Keratinocyte (primary cell): ENCODE measurements around the gene CHCHD6. TPM values are rescaled to one million over a fixed set of nuclear protein-coding genes. Genes with fewer than 3 reads are reported as not detected.

Source experiments
- DNase-seq: peaks from one replicate; pipeline ENCODE4 v3.0.0-alpha.2; 2011; ENCODE audit warnings: low read depth, missing footprints, low spot score
- FAIRE-seq: peaks from 2 replicates; lab custom pipeline; 2011; peaks lifted over from hg19 to GRCh38; lab: Jason Lieb, UNC
- H2AFZ ChIP-seq: 2 replicates; pipeline ENCODE4 v1.6.0; 2012; ENCODE audit warnings: low read length, control low read depth, inconsistent platforms; ENCODE audit not compliant: control insufficient read depth
- H3K27ac ChIP-seq: 2 replicates; pipeline ENCODE4 v1.5.1; 2011; ENCODE audit warnings: low read length; ENCODE audit not compliant: control insufficient read depth, insufficient read depth
- H3K27me3 ChIP-seq: 3 replicates; pipeline ENCODE4 v1.6.0; 2011; ENCODE audit warnings: low read length; ENCODE audit not compliant: control insufficient read depth, insufficient read depth; ENCODE audit errors: extremely low read depth
- H3K36me3 ChIP-seq, 2 experiments: 2 replicates in 1 of 2; 3 replicates in 1 of 2; pipeline ENCODE4 v1.5.1; 2011; ENCODE audit warnings: low read length in 2 of 2, mild to moderate bottlenecking in 1 of 2; ENCODE audit not compliant: control insufficient read depth in 2 of 2, insufficient read depth in 2 of 2; ENCODE audit errors: extremely low read depth in 1 of 2
- H3K4me1 ChIP-seq: 3 replicates; pipeline ENCODE4 v1.5.1; 2011; ENCODE audit warnings: low read length; ENCODE audit not compliant: control insufficient read depth, insufficient read depth; ENCODE audit errors: extremely low read depth
- H3K4me2 ChIP-seq: 3 replicates; pipeline ENCODE4 v1.6.0; 2011; ENCODE audit warnings: low read depth, low read length; ENCODE audit not compliant: control insufficient read depth, insufficient read depth; ENCODE audit errors: extremely low read depth
- H3K4me3 ChIP-seq, 3 experiments: fragments of 200-600 bp in 1 of 3; sonication (generic) in 1 of 3; 2 replicates in 2 of 3; 3 replicates in 1 of 3; pipeline ENCODE4 v1.5.1; 2011 to 2016; ENCODE audit warnings: low read length in 3 of 3, mild to moderate bottlenecking in 3 of 3, control low read depth in 2 of 3, inconsistent platforms in 1 of 3, low read depth in 1 of 3, mixed read lengths in 1 of 3, mixed run types in 1 of 3, moderate library complexity in 1 of 3; ENCODE audit not compliant: control insufficient read depth in 2 of 3, insufficient read depth in 2 of 3; ENCODE audit errors: extremely low read depth in 1 of 3
- H3K79me2 ChIP-seq: 2 replicates; pipeline ENCODE4 v1.6.0; 2012; ENCODE audit warnings: low read length; ENCODE audit not compliant: control insufficient read depth, insufficient read depth
- H3K9ac ChIP-seq: 3 replicates; pipeline ENCODE4 v1.6.0; 2011; ENCODE audit warnings: low read length; ENCODE audit not compliant: control insufficient read depth, insufficient read depth; ENCODE audit errors: extremely low read depth
- H3K9me1 ChIP-seq: 3 replicates; pipeline ENCODE4 v1.6.0; 2011; ENCODE audit warnings: low read length; ENCODE audit not compliant: control insufficient read depth, insufficient read depth; ENCODE audit errors: extremely low read depth
- H3K9me3 ChIP-seq: 2 replicates; pipeline ENCODE4 v1.5.1; 2012; ENCODE audit warnings: low read depth, low read length; ENCODE audit not compliant: control insufficient read depth
- H4K20me1 ChIP-seq: 3 replicates; pipeline ENCODE4 v1.6.0; 2011; ENCODE audit warnings: low read length; ENCODE audit not compliant: control insufficient read depth, insufficient read depth; ENCODE audit errors: extremely low read depth
- CTCF ChIP-seq, 3 experiments: IDR thresholded peaks in 1 of 3; conservative IDR thresholded peaks in 1 of 3; optimal IDR thresholded peaks in 1 of 3; 2 replicates in 2 of 3; 3 replicates in 1 of 3; pipeline versions ENCODE3 to v1.5.1; 2011; ENCODE audit warnings: low read length in 3 of 3, mild to moderate bottlenecking in 3 of 3, moderate library complexity in 2 of 3, control low read depth in 1 of 3, inconsistent platforms in 1 of 3; ENCODE audit not compliant: insufficient read depth in 2 of 3; ENCODE audit errors: extremely low read depth in 1 of 3
- EZH2 ChIP-seq: IDR thresholded peaks from one replicate; pipeline ENCODE4 v1.6.1; 2012; ENCODE audit warnings: inconsistent platforms, mild to moderate bottlenecking, low read length, moderate library complexity
- dilution Hi-C: fragments of 300-500 bp; cut with MboI; formaldehyde crosslinking; loops from one replicate; pipeline ENCODE4 v1.7.0; 2020; ENCODE audit warnings: low sequenced_read_pairs; ENCODE audit not compliant: extremely low pct_ligation_motif_present
- polyA plus RNA-seq, 5 experiments: library from polyadenylated mRNA; depleted of rRNA in 3 of 5; stranded (reverse) in 3 of 5; stranded (forward) in 1 of 5; unstranded in 1 of 5; fragments of >200 nt; gene quantifications; 1 replicate in 1 of 5; 2 replicates in 3 of 5; 3 replicates in 1 of 5; pipeline versions ENCODE4 v1.2.1 to v1.2.3, GENCODE V29; 2011 to 2012; ENCODE audit warnings: missing spikeins in 2 of 5, low read depth in 1 of 5, low replicate concordance in 1 of 5

The CHCHD6 gene
- polyA plus RNA-seq, 1 donor (not counting 4 experiments of a cell fraction or from before 2014, with no cell fraction given): 21.7 TPM

- Histone ChIP-seq H3K4me1 (peaks cover 9% of the 10 kb centered on the region), H3K79me2 (peaks cover 49% of the 10 kb centered on the region), H3K9ac (no peak overlapping the region), H3K27me3 (no peaks in the 10 kb centered on the region), H3K36me3 (peaks cover 0 to 3% of the 10 kb centered on the region in 2 experiments), H3K4me3 (no peak overlapping the region), H2AFZ (no peak overlapping the region), H3K9me1 (no peaks in the 10 kb centered on the region), H3K9me3 (no peaks in the 10 kb centered on the region), H3K27ac (no peak overlapping the region), H3K4me2 (no peak overlapping the region), H4K20me1 (no peaks in the 10 kb centered on the region)
- TF ChIP-seq CTCF (optimal IDR thresholded peaks at IDR 0.05 in 1 of 3, IDR thresholded peaks at IDR 0.05 in 1 of 3, conservative IDR thresholded peaks at IDR 0.05 in 1 of 3; ENCODE audit: extremely low read depth in 1 of 3, insufficient read depth in 2 of 3, low read length in 3 of 3) (no peak), EZH2 (no peak)
- dilution Hi-C loops: no loop called here
- DNase-seq (no peak), FAIRE-seq (no peak)
Observed at GRCh38 chr3:126718561-126719445, 14.8 kb downstream of the CHCHD6 start.

- H3K9me1 ChIP-seq: no peaks in the 10 kb centered on the region
- no peak overlapping the region for H3K27ac ChIP-seq
- no peaks in the 10 kb centered on the region for H3K9me3 ChIP-seq
- H3K36me3 ChIP-seq: no peaks in the 10 kb centered on the region
- H2AFZ ChIP-seq: no peak overlapping the region
- no peaks in the 10 kb centered on the region for H3K27me3 ChIP-seq
- FAIRE-seq: no peak
- peaks cover 40% of the 10 kb centered on the region for H3K79me2 ChIP-seq
- dilution Hi-C loops: no loop called here
- H3K4me2 ChIP-seq: no peak overlapping the region
- DNase-seq: no peak
- no peak overlapping the region for H3K9ac ChIP-seq
- H3K4me1 ChIP-seq: peaks cover 9% of the 10 kb centered on the region
- H4K20me1 ChIP-seq: no peaks in the 10 kb centered on the region
- H3K4me3 ChIP-seq: no peak overlapping the region
- no peak for TF ChIP-seq CTCF (optimal IDR thresholded peaks at IDR 0.05 in 1 of 3, IDR thresholded peaks at IDR 0.05 in 1 of 3, conservative IDR thresholded peaks at IDR 0.05 in 1 of 3; ENCODE audit: extremely low read depth in 1 of 3, insufficient read depth in 2 of 3, low read length in 3 of 3)
- TF ChIP-seq EZH2: no peak
Observed at GRCh38 chr3:126720596-126720995, 16.6 kb downstream of the CHCHD6 start.
